Gastroesophageal sphincter (tissue), 3 donors: Measurements from ENCODE around the gene PRDM15.

Source experiments
- CTCF ChIP-seq, 4 experiments: fragments of 200-600 bp in 2 of 4; fragments of 450-650 bp in 2 of 4; sonication (generic) in 1 of 4; IDR thresholded peaks; one replicate each; pipeline ENCODE4 v1.5.1; 2017 to 2019; ENCODE audit warnings: antibody characterized with exemption in 4 of 4, mild to moderate bottlenecking in 2 of 4, moderate library complexity in 2 of 4
- POLR2A ChIP-seq, 2 donors: fragments of 450-650 bp; IDR thresholded peaks; one replicate each; pipeline ENCODE4 v1.6.1; 2017; ENCODE audit warnings: antibody characterized with exemption in 2 of 2, mild to moderate bottlenecking in 2 of 2, moderate library complexity in 1 of 2
- POLR2AphosphoS5 ChIP-seq: sonication (generic); formaldehyde crosslinking; IDR thresholded peaks from one replicate; pipeline ENCODE4 v1.6.1; 2017; ENCODE audit warnings: antibody characterized with exemption

GRCh38 chr21:41908829-41909228, 29.7 kb upstream of the PRDM15 start:
- TF ChIP-seq POLR2A (IDR thresholded peaks at IDR 0.05) (no peak), CTCF (IDR thresholded peaks at IDR 0.05) (no peak), POLR2AphosphoS5 (no peak)
